K562 (cell line): ENCODE data around the gene B4GALT7. TPM values are rescaled to one million over a fixed set of nuclear protein-coding genes. Genes with fewer than 3 reads are reported as not detected.

Experiments used
- KDM5B ChIP-seq: fragments of 200-600 bp; sonication (generic); IDR thresholded peaks from 2 replicates; pipeline ENCODE4 v1.6.1; 2012; ENCODE audit warnings: low read depth, mild to moderate bottlenecking, moderate library complexity, low read length, control low read depth, inconsistent platforms; ENCODE audit not compliant: insufficient replicate concordance
- RBBP5 ChIP-seq: fragments of 200-600 bp; sonication (generic); IDR thresholded peaks from 2 replicates; pipeline ENCODE4 v1.6.1; 2012; ENCODE audit warnings: borderline replicate concordance, mild to moderate bottlenecking, low read length, control low read depth, inconsistent platforms; ENCODE audit not compliant: insufficient read depth, poor library complexity, severe bottlenecking
- ZBTB7A ChIP-seq: IDR thresholded peaks from 2 replicates; pipeline ENCODE4 v1.6.1; 2011; ENCODE audit warnings: low read depth, mild to moderate bottlenecking, low read length, moderate library complexity, borderline replicate concordance; ENCODE audit not compliant: control insufficient read depth
- ZNF184 ChIP-seq: sonication (generic); formaldehyde crosslinking; IDR thresholded peaks from 2 replicates; pipeline ENCODE4 v1.5.0; 2020; ENCODE audit warnings: missing genetic modification reagents
- ZNF282 ChIP-seq: sonication (generic); formaldehyde crosslinking; IDR thresholded peaks from 2 replicates; pipeline ENCODE4 v1.8.1; 2023; ENCODE audit warnings: missing genetic modification reagents
- ZNF780A ChIP-seq: fragments of 250-450 bp; sonication (Bioruptor Pico); IDR thresholded peaks from 2 replicates; pipeline ENCODE4 v1.5.0; 2021; ENCODE audit warnings: mild to moderate bottlenecking
- polyA plus RNA-seq, 8 experiments: library from polyadenylated mRNA; depleted of rRNA in 4 of 8; stranded (reverse) in 5 of 8; unstranded in 3 of 8; fragments of >200 nt; fragmentation: Nextera tagmentation in 2 of 8; fragmentation: Illumina TruSeq in 1 of 8; extraction: Ambion mirVana in 2 of 8; extraction: Trizol in 1 of 8; gene quantifications; 2 replicates each; pipeline versions ENCODE4 v1.2.1 to v1.2.3, GENCODE V29; 2011 to 2014; ENCODE audit warnings: inconsistent platforms in 1 of 8, missing spikeins in 1 of 8
- total RNA-seq, 7 experiments: library from RNA; depleted of rRNA in 6 of 7; stranded (reverse); fragments of >200 nt in 6 of 7; fragmentation: Illumina TruSeq in 2 of 7; extraction: Trizol in 2 of 7; gene quantifications; 2 replicates each; pipeline versions ENCODE4 v1.2.1 to v1.2.3, GENCODE V29; 2011 to 2021; ENCODE audit warnings: low replicate concordance in 1 of 7
- TF ChIP-seq, protein P1 (sequence below): fragments of 200-400 bp; formaldehyde crosslinking; IDR thresholded peaks from 2 replicates; pipeline ENCODE4 v1.6.1; 2017; ENCODE audit warnings: mild to moderate bottlenecking, low read depth, low read length, moderate library complexity
- TF ChIP-seq, protein P2 (sequence below): sonication (generic); formaldehyde crosslinking; IDR thresholded peaks from 2 replicates; pipeline ENCODE4 v1.8.0; 2022; ENCODE audit warnings: mild to moderate bottlenecking, missing genetic modification reagents
- TF ChIP-seq, protein P3 (sequence below): sonication (generic); formaldehyde crosslinking; IDR thresholded peaks from 2 replicates; pipeline ENCODE4 v1.8.0; 2022; ENCODE audit warnings: mild to moderate bottlenecking, missing genetic modification reagents
- TF ChIP-seq, protein P4 (sequence below): fragments of 450-650 bp; IDR thresholded peaks from 2 replicates; pipeline ENCODE4 v1.6.1; 2017; ENCODE audit warnings: antibody characterized with exemption, mild to moderate bottlenecking
- TF ChIP-seq, protein P5 (sequence below), 2 experiments: fragments of 150-350 bp in 1 of 2; IDR thresholded peaks; 2 replicates each; pipeline ENCODE4 v1.6.1; 2012 to 2016; ENCODE audit warnings: low read depth in 2 of 2, low read length in 2 of 2, mild to moderate bottlenecking in 1 of 2, moderate library complexity in 1 of 2
- TF ChIP-seq, protein P6 (sequence below): sonication (generic); formaldehyde crosslinking; IDR thresholded peaks from 2 replicates; pipeline ENCODE4 v1.8.0; 2022; ENCODE audit warnings: missing genetic modification reagents, mild to moderate bottlenecking, moderate library complexity, borderline replicate concordance

Gene B4GALT7
- total and polyA plus RNA-seq, 9 of the 15 experiments (the other 6 are each of a cell fraction or from before 2014, with no cell fraction given), result 0.34 to 17.7 (median 9.1) TPM

DNA sequence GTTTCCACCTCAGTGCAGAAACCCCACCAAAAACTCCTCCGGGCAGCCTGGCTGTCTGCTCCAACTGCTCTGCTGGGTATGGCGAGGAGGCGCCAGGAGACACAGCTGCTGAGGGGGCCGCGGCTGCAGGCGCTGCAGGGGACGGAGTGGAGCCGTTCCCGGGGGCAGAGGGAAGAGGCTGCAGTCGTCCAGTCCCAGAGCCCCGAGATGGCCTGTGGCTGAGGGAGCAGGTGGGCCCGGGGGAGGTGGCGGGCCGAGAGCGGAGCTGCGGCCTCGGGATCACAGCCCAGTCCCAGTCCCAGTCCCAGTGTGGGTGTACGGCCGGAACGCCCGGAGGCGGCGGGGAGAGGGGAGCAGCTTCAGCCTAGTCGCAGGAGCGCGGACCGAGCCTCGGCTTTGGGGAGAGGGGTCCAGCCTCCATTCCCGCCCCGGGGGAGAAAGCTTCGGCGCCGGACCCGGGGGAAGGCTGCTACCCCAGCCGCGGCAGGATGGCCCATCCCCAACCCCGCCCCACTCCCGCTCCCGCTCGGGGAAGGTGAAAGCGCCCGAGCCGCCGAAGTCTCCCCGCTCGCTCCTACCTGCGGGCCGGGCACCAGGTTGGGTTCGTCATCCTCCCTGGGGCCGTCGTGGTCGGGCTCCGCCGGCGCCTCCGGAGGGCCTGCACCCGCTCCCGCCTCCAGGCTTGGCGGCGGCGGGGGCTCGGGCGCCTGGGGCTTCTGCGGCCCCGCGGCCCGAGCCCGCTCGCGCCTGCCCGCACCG, 46.1 kb upstream of the B4GALT7 start (continued):
- TF ChIP-seq, protein P1, sequence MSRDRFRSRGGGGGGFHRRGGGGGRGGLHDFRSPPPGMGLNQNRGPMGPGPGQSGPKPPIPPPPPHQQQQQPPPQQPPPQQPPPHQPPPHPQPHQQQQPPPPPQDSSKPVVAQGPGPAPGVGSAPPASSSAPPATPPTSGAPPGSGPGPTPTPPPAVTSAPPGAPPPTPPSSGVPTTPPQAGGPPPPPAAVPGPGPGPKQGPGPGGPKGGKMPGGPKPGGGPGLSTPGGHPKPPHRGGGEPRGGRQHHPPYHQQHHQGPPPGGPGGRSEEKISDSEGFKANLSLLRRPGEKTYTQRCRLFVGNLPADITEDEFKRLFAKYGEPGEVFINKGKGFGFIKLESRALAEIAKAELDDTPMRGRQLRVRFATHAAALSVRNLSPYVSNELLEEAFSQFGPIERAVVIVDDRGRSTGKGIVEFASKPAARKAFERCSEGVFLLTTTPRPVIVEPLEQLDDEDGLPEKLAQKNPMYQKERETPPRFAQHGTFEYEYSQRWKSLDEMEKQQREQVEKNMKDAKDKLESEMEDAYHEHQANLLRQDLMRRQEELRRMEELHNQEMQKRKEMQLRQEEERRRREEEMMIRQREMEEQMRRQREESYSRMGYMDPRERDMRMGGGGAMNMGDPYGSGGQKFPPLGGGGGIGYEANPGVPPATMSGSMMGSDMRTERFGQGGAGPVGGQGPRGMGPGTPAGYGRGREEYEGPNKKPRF, result no peak
- TF ChIP-seq KDM5B (peak; percentile 32), ZNF282 (no peak), ZNF184 (CRISPR knock-in tag) (no peak), RBBP5 (peak; percentile 80), ZNF780A (CRISPR knock-in tag) (no peak), ZBTB7A (peak; percentile 19; the same call in 1 of the 2 replicates)
- TF ChIP-seq, protein P2, sequence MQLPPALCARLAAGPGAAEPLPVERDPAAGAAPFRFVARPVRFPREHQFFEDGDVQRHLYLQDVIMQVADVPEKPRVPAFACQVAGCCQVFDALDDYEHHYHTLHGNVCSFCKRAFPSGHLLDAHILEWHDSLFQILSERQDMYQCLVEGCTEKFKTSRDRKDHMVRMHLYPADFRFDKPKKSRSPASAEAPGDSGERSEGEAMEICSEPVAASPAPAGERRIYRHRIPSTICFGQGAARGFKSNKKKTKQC, result peak; percentile 51; the same call in 1 of the 2 replicates
- TF ChIP-seq, protein P3, sequence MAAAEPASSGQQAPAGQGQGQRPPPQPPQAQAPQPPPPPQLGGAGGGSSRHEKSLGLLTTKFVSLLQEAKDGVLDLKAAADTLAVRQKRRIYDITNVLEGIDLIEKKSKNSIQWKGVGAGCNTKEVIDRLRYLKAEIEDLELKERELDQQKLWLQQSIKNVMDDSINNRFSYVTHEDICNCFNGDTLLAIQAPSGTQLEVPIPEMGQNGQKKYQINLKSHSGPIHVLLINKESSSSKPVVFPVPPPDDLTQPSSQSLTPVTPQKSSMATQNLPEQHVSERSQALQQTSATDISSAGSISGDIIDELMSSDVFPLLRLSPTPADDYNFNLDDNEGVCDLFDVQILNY (CRISPR knock-in tag), result no peak
- TF ChIP-seq, protein P4, sequence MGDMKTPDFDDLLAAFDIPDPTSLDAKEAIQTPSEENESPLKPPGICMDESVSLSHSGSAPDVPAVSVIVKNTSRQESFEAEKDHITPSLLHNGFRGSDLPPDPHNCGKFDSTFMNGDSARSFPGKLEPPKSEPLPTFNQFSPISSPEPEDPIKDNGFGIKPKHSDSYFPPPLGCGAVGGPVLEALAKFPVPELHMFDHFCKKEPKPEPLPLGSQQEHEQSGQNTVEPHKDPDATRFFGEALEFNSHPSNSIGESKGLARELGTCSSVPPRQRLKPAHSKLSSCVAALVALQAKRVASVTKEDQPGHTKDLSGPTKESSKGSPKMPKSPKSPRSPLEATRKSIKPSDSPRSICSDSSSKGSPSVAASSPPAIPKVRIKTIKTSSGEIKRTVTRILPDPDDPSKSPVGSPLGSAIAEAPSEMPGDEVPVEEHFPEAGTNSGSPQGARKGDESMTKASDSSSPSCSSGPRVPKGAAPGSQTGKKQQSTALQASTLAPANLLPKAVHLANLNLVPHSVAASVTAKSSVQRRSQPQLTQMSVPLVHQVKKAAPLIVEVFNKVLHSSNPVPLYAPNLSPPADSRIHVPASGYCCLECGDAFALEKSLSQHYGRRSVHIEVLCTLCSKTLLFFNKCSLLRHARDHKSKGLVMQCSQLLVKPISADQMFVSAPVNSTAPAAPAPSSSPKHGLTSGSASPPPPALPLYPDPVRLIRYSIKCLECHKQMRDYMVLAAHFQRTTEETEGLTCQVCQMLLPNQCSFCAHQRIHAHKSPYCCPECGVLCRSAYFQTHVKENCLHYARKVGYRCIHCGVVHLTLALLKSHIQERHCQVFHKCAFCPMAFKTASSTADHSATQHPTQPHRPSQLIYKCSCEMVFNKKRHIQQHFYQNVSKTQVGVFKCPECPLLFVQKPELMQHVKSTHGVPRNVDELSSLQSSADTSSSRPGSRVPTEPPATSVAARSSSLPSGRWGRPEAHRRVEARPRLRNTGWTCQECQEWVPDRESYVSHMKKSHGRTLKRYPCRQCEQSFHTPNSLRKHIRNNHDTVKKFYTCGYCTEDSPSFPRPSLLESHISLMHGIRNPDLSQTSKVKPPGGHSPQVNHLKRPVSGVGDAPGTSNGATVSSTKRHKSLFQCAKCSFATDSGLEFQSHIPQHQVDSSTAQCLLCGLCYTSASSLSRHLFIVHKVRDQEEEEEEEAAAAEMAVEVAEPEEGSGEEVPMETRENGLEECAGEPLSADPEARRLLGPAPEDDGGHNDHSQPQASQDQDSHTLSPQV, result no peak
- TF ChIP-seq, protein P5, sequence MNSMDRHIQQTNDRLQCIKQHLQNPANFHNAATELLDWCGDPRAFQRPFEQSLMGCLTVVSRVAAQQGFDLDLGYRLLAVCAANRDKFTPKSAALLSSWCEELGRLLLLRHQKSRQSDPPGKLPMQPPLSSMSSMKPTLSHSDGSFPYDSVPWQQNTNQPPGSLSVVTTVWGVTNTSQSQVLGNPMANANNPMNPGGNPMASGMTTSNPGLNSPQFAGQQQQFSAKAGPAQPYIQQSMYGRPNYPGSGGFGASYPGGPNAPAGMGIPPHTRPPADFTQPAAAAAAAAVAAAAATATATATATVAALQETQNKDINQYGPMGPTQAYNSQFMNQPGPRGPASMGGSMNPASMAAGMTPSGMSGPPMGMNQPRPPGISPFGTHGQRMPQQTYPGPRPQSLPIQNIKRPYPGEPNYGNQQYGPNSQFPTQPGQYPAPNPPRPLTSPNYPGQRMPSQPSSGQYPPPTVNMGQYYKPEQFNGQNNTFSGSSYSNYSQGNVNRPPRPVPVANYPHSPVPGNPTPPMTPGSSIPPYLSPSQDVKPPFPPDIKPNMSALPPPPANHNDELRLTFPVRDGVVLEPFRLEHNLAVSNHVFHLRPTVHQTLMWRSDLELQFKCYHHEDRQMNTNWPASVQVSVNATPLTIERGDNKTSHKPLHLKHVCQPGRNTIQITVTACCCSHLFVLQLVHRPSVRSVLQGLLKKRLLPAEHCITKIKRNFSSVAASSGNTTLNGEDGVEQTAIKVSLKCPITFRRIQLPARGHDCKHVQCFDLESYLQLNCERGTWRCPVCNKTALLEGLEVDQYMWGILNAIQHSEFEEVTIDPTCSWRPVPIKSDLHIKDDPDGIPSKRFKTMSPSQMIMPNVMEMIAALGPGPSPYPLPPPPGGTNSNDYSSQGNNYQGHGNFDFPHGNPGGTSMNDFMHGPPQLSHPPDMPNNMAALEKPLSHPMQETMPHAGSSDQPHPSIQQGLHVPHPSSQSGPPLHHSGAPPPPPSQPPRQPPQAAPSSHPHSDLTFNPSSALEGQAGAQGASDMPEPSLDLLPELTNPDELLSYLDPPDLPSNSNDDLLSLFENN (IDR thresholded peaks at IDR 0.05; ENCODE audit: low read depth in 2 of 2, low read length in 2 of 2), result no peak
- TF ChIP-seq, protein P6, sequence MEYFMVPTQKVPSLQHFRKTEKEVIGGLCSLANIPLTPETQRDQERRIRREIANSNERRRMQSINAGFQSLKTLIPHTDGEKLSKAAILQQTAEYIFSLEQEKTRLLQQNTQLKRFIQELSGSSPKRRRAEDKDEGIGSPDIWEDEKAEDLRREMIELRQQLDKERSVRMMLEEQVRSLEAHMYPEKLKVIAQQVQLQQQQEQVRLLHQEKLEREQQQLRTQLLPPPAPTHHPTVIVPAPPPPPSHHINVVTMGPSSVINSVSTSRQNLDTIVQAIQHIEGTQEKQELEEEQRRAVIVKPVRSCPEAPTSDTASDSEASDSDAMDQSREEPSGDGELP (CRISPR knock-in tag), result peak; percentile 39; the same call in 1 of the 2 replicates
